Measurements from ENCODE around the gene PTBP1.

The PTBP1 gene

GRCh38 chr19:772063-772462 is 25.2 kb upstream of the PTBP1 start:
- no peaks in the 10 kb centered on the region for H3K27me3 ChIP-seq (ENCODE audit: low read length)
- no peaks in the 10 kb centered on the region for H4K20me1 ChIP-seq (ENCODE audit: low read depth, low read length)
- no peaks in the 10 kb centered on the region for H3K9me3 ChIP-seq (ENCODE audit: insufficient read depth, low read length)
- H3F3A ChIP-seq (ENCODE audit: insufficient read depth), result no peaks in the 10 kb centered on the region
- no peaks in the 10 kb centered on the region for H3K36me3 ChIP-seq (ENCODE audit: low read length)
- H3K9ac ChIP-seq (ENCODE audit: low read length), result no peak overlapping the region
- H3K4me3 ChIP-seq (ENCODE audit: insufficient read depth, low read length, poor library complexity, severe bottlenecking), result no peak overlapping the region
- H3K9me2 ChIP-seq (replicated peaks; ENCODE audit: insufficient read depth, low read length), result no peaks in the 10 kb centered on the region
- TF ChIP-seq, protein P1, sequence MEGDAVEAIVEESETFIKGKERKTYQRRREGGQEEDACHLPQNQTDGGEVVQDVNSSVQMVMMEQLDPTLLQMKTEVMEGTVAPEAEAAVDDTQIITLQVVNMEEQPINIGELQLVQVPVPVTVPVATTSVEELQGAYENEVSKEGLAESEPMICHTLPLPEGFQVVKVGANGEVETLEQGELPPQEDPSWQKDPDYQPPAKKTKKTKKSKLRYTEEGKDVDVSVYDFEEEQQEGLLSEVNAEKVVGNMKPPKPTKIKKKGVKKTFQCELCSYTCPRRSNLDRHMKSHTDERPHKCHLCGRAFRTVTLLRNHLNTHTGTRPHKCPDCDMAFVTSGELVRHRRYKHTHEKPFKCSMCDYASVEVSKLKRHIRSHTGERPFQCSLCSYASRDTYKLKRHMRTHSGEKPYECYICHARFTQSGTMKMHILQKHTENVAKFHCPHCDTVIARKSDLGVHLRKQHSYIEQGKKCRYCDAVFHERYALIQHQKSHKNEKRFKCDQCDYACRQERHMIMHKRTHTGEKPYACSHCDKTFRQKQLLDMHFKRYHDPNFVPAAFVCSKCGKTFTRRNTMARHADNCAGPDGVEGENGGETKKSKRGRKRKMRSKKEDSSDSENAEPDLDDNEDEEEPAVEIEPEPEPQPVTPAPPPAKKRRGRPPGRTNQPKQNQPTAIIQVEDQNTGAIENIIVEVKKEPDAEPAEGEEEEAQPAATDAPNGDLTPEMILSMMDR (IDR thresholded peaks at IDR 0.05; ENCODE audit: insufficient read depth, low read length, poor library complexity, severe bottlenecking), result no peak
- TF ChIP-seq EZH2phosphoT487 (conservative IDR thresholded peaks at IDR 0.05; ENCODE audit: low read length), result no peak
- no peaks in the 10 kb centered on the region for H3K79me2 ChIP-seq (ENCODE audit: insufficient read depth, low read length)
- no peak overlapping the region for H3K4me2 ChIP-seq (ENCODE audit: low read depth, low read length, poor library complexity, severe bottlenecking)
- no peak overlapping the region for H2AFZ ChIP-seq (ENCODE audit: low read depth, low read length, severe bottlenecking)
- H3K27ac ChIP-seq (ENCODE audit: low read depth, low read length), result no peak overlapping the region

DNA sequence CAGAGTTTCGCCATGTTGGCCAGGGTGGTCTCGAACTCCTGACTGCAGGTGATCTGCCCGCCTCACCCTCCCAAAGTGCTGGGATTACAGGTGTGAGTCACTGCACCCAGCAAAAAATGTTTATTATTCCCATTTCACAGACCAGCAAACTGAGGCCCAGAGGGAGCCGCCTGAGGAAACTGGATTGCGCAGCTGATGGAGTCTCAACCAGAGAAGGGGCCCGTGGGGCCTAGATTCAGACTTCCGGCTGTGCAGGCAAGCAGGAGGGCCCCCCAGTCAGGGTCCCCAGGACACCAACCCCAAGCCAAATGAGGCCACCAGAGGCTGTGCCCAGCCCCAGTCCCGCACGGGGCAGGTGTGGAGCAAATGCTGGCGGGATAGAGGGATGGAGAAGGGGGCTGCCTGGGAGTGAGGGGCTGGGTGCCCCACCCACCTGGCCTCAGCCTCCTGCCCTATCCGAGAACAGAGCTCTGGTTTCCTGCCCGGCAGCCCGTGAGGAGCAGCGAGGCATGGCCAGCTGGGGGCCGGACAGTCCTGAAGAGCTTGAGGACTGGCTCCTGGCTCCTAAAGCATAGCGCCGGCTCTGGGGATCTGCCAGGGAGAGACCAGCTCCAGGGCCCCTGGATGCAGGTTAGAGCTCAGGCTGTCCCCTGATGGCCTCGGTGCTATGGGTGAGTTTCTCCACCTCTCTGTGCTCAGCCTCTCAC is 24.4 kb upstream of the PTBP1 start:
- no peak for TF ChIP-seq EZH2phosphoT487 (conservative IDR thresholded peaks at IDR 0.05; ENCODE audit: low read length)
- TF ChIP-seq, protein P1 (IDR thresholded peaks at IDR 0.05; ENCODE audit: insufficient read depth, low read length, poor library complexity, severe bottlenecking), result no peak
- no peaks in the 10 kb centered on the region for H3K27me3 ChIP-seq (ENCODE audit: low read length)
- H2AFZ ChIP-seq (ENCODE audit: low read depth, low read length, severe bottlenecking), result no peak overlapping the region
- no peaks in the 10 kb centered on the region for H4K20me1 ChIP-seq (ENCODE audit: low read depth, low read length)
- H3K9me3 ChIP-seq (ENCODE audit: insufficient read depth, low read length), result no peaks in the 10 kb centered on the region
- H3F3A ChIP-seq (ENCODE audit: insufficient read depth), result no peaks in the 10 kb centered on the region
- no peak overlapping the region for H3K9ac ChIP-seq (ENCODE audit: low read length)
- H3K9me2 ChIP-seq (replicated peaks; ENCODE audit: insufficient read depth, low read length), result no peaks in the 10 kb centered on the region
- no peaks in the 10 kb centered on the region for H3K79me2 ChIP-seq (ENCODE audit: insufficient read depth, low read length)
- no peak overlapping the region for H3K4me3 ChIP-seq (ENCODE audit: insufficient read depth, low read length, poor library complexity, severe bottlenecking)
- no peak overlapping the region for H3K4me2 ChIP-seq (ENCODE audit: low read depth, low read length, poor library complexity, severe bottlenecking)
- H3K36me3 ChIP-seq (ENCODE audit: low read length), result no peaks in the 10 kb centered on the region
- H3K27ac ChIP-seq (ENCODE audit: low read depth, low read length), result no peak overlapping the region

GRCh38 chr19:776549-776948 is 20.7 kb upstream of the PTBP1 start:
- H2AFZ ChIP-seq (ENCODE audit: low read depth, low read length, severe bottlenecking), result no peak overlapping the region
- H3K9me2 ChIP-seq (replicated peaks; ENCODE audit: insufficient read depth, low read length), result no peaks in the 10 kb centered on the region
- H3K4me2 ChIP-seq (ENCODE audit: low read depth, low read length, poor library complexity, severe bottlenecking), result no peak overlapping the region
- no peak overlapping the region for H3K27ac ChIP-seq (ENCODE audit: low read depth, low read length)
- TF ChIP-seq EZH2phosphoT487 (conservative IDR thresholded peaks at IDR 0.05; ENCODE audit: low read length), result no peak
- TF ChIP-seq, protein P1 (IDR thresholded peaks at IDR 0.05; ENCODE audit: insufficient read depth, low read length, poor library complexity, severe bottlenecking), result no peak
- H3K9me3 ChIP-seq (ENCODE audit: insufficient read depth, low read length), result no peaks in the 10 kb centered on the region
- H3K9ac ChIP-seq (ENCODE audit: low read length), result no peak overlapping the region
- no peaks in the 10 kb centered on the region for H3K36me3 ChIP-seq (ENCODE audit: low read length)
- no peaks in the 10 kb centered on the region for H3K79me2 ChIP-seq (ENCODE audit: insufficient read depth, low read length)
- no peaks in the 10 kb centered on the region for H4K20me1 ChIP-seq (ENCODE audit: low read depth, low read length)
- no peak overlapping the region for H3K4me3 ChIP-seq (ENCODE audit: insufficient read depth, low read length, poor library complexity, severe bottlenecking)
- H3F3A ChIP-seq (ENCODE audit: insufficient read depth), result no peaks in the 10 kb centered on the region
- no peaks in the 10 kb centered on the region for H3K27me3 ChIP-seq (ENCODE audit: low read length)

Data from SU-DHL-6 (cell line).